HG03095 (cell line): ENCODE measurements around the gene KCNK6.
"Not testable (repeated sequence)": the region's sequence is repeated elsewhere in the genome, so short reads cannot be mapped to it uniquely, and the experiment has no call there.

Experiments used
- ATAC-seq: cut with Tn5 transposase; IDR thresholded peaks from one replicate; pipeline ENCODE4 v1.9.1; 2021; ENCODE audit warnings: moderate library complexity; ENCODE audit not compliant: unreplicated experiment

KCNK6 gene

DNA sequence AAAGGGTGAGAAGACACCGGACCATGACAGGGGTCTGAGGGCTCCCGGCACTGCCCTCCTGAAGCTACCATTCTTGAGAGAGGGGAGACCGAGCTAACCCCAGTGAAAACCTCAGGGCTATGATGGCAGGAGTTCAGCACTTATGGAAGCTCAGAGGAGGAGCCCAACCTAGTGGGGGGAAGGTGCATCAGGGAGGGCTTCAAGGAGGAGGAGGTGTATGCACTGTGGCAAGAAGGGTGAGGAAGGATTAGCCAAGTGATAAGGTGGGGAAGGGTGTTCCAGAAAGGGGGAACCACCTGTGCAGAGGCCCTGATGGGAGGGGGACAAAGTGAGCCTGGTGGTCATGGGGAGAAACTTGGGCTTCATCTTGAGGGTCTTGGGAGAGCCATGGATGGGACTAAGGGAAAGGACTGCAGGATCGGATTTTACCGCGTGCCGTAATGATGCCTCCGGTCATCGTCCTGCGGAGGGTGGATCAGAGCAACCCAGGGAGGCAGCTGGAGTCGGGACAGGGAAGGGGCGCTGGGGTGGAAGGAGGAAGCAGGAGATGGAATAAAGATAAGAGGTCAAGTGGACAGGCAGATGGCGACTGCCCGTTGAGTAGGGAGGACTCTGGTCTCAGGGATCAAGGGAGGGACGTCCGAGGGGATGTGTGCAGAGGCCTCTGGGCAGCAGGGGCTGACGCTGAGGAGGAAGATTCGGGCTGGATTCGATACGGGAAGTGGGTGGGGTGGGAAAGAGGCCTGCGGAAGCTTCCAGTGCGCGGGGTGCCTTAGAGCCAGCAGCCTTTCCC lies 41.4 kb downstream of the KCNK6 start:
- no peak for ATAC-seq

GRCh38 chr19:38361633-38362075 lies 42.0 kb downstream of the KCNK6 start:
- no peak for ATAC-seq

- ATAC-seq, result no peak
These were observed 42.7 kb downstream of the KCNK6 start for GRCh38 chr19:38362076-38362945.

DNA sequence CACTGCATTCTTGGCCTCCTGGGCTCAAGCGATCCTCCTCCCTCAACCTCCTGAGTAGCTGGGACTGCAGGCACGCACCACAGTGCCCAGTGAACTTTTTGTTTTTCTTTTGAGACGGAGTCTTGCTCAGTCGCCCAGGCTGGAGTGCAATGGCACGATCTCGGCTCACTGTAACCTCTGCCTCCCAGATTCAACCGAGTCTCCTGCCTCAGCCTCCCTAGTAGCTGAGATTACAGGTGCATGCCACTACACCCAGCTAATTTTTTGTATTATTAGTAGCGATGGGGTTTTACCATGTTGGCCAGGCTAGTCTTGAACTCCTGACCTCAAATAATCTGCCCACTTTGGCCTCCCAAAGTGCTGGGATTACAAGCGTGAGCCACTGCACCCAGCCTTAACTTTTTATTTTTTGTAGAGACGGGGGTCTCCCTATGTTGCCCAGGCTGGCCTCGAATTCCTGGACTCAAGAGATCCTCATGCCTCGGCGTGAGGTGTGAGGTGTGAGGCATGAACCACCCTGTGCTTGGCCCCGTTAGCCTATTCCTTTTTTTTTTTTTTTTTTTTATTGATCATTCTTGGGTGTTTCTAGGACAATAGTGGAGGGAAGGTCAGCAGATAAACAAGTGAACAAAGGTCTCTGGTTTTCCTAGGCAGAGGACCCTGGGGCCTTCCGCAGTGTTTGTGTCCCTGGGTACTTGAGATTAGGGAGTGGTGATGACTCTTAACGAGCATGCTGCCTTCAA lies 43.5 kb downstream of the KCNK6 start:
- not testable (repeated sequence) for ATAC-seq

GRCh38 chr19:38367041-38367440 lies 47.4 kb downstream of the KCNK6 start:
- no peak for ATAC-seq

- ATAC-seq, result no peak
These were observed 49.9 kb downstream of the KCNK6 start for GRCh38 chr19:38369584-38369983.

GRCh38 chr19:38370299-38370698 lies 50.7 kb downstream of the KCNK6 start:
- ATAC-seq, result no peak

GRCh38 chr19:38371081-38371480 lies 51.4 kb downstream of the KCNK6 start:
- no peak for ATAC-seq

- ATAC-seq, result no peak
These were observed 54.3 kb downstream of the KCNK6 start for GRCh38 chr19:38373907-38374331.

- peak; percentile 92 for ATAC-seq
These were observed 54.9 kb downstream of the KCNK6 start, which contains the start of gene PSMD8 for GRCh38 chr19:38374332-38375097. Gene PSMD8, plus strand, starts transcription at chr19:38374571. Its CDS starts 31 bp downstream, at chr19:38374602.

GRCh38 chr19:38375098-38375493 lies 55.5 kb downstream of the KCNK6 start:
- no peak for ATAC-seq

- no peak for ATAC-seq
These were observed 56.1 kb downstream of the KCNK6 start for GRCh38 chr19:38375748-38376147.

DNA sequence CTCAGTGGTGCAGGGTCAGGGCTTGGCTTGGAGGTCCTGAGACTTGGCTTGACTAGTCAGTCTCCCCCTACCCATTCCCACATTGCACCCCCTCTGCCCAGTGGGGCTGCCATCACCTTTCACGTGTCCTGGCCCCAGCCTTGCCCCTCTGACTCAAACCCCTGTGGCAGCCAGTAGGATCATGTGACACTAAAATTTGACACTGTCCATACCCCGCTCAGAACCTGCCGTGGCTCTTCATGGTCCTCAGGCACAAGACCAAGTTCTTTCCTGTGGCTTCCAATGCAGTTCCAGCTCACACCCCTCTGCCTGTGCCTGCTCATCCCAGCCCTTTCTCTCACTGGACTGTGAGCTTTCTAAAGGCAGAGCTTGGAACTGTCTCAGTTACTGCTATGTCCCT lies 56.9 kb downstream of the KCNK6 start:
- ATAC-seq, result no peak

DNA sequence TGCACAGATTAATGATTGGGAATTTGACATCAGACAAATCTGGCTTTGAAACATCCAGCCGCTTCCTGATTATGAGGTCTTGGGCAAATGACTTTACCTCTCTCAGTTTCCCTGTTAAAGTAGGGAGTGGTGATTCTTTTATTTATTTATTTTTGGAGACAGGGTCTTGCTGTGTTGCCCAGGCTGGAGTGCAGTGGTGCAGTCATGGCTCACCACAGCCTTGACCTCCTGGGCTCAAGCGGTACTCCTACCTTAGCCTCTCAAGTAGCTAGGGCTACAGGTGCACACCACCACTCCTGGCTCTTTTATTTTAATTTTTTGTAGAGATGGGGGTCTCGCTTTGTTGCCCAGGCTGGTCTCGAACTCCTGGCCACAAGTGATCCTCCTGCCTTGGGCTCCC lies 57.4 kb downstream of the KCNK6 start:
- ATAC-seq, result no peak

DNA sequence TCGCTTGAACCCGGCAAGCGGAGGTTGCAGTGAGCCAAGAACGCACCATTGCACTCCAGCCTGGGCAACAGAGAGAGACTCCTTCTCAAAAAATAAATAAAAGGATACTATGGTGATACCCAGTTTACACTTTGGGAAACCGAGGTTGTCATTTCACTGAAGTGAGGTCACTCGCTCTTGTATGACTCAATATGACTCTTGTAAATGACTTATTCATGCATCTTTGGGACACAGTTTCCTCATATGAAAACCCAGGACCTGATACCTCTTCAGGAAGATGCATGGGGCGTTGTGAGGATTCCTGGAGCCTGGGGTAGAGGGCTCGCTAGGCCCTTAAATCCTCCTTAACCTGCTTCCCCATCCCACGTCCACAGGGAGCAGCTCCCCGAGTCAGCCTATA lies 59.2 kb downstream of the KCNK6 start:
- no peak for ATAC-seq

- ATAC-seq, result no peak
These were observed 61.5 kb downstream of the KCNK6 start for GRCh38 chr19:38381138-38381537.
